Measurements from ENCODE around the gene SAP130. TPM values are rescaled to one million over a fixed set of nuclear protein-coding genes. Genes with fewer than 3 reads are reported as not detected.

Gene SAP130
- polyA plus RNA-seq, 1 of the 3 experiments (the other 2 are of a cell fraction): 19.0 TPM

DNA sequence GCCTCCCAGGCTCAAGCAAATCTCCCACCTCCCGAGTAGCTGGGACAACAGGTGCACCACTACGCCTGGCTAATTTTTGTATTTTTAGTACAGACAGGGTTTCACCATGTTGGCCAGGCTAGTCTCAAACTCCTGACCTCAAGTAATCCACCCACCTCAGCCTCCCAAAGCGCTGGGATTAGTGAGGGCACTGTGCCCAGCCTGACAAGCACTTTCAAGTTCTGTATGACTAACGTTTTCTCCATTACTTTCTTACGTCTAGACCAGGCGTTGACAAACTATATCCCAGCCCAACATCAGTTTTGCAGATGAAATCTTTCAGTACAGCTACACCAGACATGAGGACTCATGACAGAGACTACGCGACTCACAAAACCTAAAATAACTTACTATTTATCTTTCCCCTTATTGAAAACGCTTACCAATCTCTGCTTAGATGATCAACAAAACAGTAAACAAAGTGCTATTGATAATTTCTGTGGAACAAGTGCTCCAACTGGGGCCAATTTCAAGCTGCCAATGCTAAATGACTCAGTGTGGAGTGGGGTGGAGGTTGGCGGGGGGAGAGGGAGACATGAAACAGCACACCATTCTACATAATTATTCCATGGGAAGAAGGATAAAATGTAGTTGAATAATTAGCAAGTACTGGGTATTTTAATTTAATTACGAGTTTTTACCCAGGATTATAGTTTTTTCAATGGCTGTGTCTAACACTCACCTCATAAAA lies 59.1 kb downstream of the SAP130 start:
- Histone ChIP-seq H3F3A (replicated peaks; ENCODE audit: insufficient read depth) (peaks cover 3% of the 10 kb centered on the region), H3K9ac (no peak overlapping the region), H3K4me2 (no peak overlapping the region), H3K4me3 (ENCODE audit: low read depth in 2 of 2, low read length in 1 of 2) (no peak overlapping the region), H3K9me2 (no peaks in the 10 kb centered on the region), H3K27ac (ENCODE audit: low read depth in 2 of 2, low read length in 1 of 2) (no peak overlapping the region), H3K9me3 (no peaks in the 10 kb centered on the region), H2AFZ (ENCODE audit: low read depth) (no peak overlapping the region), H3K79me2 (ENCODE audit: insufficient read depth) (no peaks in the 10 kb centered on the region), H3K27me3 (ENCODE audit: insufficient read depth) (no peaks in the 10 kb centered on the region), H4K20me1 (ENCODE audit: insufficient read depth) (no peaks in the 10 kb centered on the region), H3K36me3 (replicated peaks in 1 of 2; ENCODE audit: control insufficient read depth in 1 of 2, insufficient read depth in 2 of 2, low read length in 1 of 2) (peaks cover 13 to 24% of the 10 kb centered on the region in 2 experiments), H3K4me1 (ENCODE audit: control insufficient read depth in 1 of 2, insufficient read depth in 2 of 2, low read depth in 1 of 2, low read length in 1 of 2) (no peaks in the 10 kb centered on the region)
- POLR2A ChIA-PET: no interaction called here
- no peak for TF ChIP-seq YY1 (IDR thresholded peaks at IDR 0.05; ENCODE audit: low read depth)
- no peak for TF ChIP-seq RAD21 (IDR thresholded peaks at IDR 0.05; ENCODE audit: low read length)
- TF ChIP-seq CHD2 (IDR thresholded peaks at IDR 0.05; ENCODE audit: low read length, partially characterized antibody): no peak
- TF ChIP-seq JUND (IDR thresholded peaks at IDR 0.05): no peak
- TF ChIP-seq EP300 (IDR thresholded peaks at IDR 0.05; ENCODE audit: borderline replicate concordance in 1 of 2, low read depth in 1 of 2, low read length in 1 of 2): no peak
- 95% methylated on average over 10 of the region's 11 CpGs for WGBS (ENCODE audit: low lambda C conversion rate)
- no peak for DNase-seq
- CTCF ChIA-PET: no interaction called here

DNA sequence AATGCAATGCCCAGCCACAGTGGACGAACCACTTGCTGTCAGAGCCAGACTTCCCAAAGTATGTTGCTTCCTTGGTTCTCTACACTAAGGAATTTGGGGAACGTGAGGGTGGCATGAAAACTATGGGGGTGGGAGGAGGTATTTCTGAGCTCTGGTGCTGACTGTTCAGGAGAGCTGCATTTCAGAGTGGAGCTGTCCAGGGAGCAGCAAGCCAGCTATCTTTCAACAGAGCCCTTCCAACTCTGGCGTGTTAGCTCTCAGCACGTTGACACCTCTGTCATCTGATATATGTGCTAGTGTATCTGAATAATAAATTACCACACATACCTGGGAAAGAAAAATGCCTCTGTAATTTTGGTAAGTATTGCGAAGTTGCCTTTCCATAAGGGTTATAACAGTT lies 66.1 kb downstream of the SAP130 start:
- Histone ChIP-seq H4K20me1 (ENCODE audit: insufficient read depth) (no peaks in the 10 kb centered on the region), H3K4me3 (ENCODE audit: low read depth in 2 of 2, low read length in 1 of 2) (no peak overlapping the region)

More for the DNA sequence above, 66.1 kb downstream of the SAP130 start:
- no peak overlapping the region for H3K27ac ChIP-seq (ENCODE audit: low read depth in 2 of 2, low read length in 1 of 2)
- WGBS (ENCODE audit: low lambda C conversion rate): 97% methylated on average over 4 of the region's 5 CpGs
- no peak for DNase-seq
- H3K27me3 ChIP-seq (ENCODE audit: insufficient read depth): no peaks in the 10 kb centered on the region
- H3F3A ChIP-seq (replicated peaks; ENCODE audit: insufficient read depth): no peaks in the 10 kb centered on the region
- CTCF ChIA-PET: no interaction called here
- no peaks in the 10 kb centered on the region for H3K9me3 ChIP-seq
- POLR2A ChIA-PET: no interaction called here
- H3K79me2 ChIP-seq (ENCODE audit: insufficient read depth): no peaks in the 10 kb centered on the region
- no peak overlapping the region for H3K4me2 ChIP-seq
- no peak for TF ChIP-seq NRF1 (IDR thresholded peaks at IDR 0.05; ENCODE audit: low read depth, low read length)
- TF ChIP-seq, protein P1, sequence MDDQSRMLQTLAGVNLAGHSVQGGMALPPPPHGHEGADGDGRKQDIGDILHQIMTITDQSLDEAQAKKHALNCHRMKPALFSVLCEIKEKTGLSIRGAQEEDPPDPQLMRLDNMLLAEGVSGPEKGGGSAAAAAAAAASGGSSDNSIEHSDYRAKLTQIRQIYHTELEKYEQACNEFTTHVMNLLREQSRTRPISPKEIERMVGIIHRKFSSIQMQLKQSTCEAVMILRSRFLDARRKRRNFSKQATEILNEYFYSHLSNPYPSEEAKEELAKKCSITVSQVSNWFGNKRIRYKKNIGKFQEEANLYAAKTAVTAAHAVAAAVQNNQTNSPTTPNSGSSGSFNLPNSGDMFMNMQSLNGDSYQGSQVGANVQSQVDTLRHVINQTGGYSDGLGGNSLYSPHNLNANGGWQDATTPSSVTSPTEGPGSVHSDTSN (IDR thresholded peaks at IDR 0.05): no peak
- TF ChIP-seq GABPA (IDR thresholded peaks at IDR 0.05; ENCODE audit: low read depth): no peak
- no peak for TF ChIP-seq MXI1 (IDR thresholded peaks at IDR 0.05; ENCODE audit: low read depth, low read length)
- no peak for TF ChIP-seq RAD21 (IDR thresholded peaks at IDR 0.05; ENCODE audit: low read length)
- no peak for TF ChIP-seq RCOR1 (IDR thresholded peaks at IDR 0.05; ENCODE audit: low read length)
- TF ChIP-seq EP300 (IDR thresholded peaks at IDR 0.05; ENCODE audit: borderline replicate concordance in 1 of 2, low read depth in 1 of 2, low read length in 1 of 2): no peak
- TF ChIP-seq, protein P2, sequence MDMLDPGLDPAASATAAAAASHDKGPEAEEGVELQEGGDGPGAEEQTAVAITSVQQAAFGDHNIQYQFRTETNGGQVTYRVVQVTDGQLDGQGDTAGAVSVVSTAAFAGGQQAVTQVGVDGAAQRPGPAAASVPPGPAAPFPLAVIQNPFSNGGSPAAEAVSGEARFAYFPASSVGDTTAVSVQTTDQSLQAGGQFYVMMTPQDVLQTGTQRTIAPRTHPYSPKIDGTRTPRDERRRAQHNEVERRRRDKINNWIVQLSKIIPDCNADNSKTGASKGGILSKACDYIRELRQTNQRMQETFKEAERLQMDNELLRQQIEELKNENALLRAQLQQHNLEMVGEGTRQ (IDR thresholded peaks at IDR 0.05; ENCODE audit: borderline replicate concordance, low read depth, low read length): no peak
- TF ChIP-seq RXRA (IDR thresholded peaks at IDR 0.05; ENCODE audit: borderline replicate concordance, low read depth): no peak
- TF ChIP-seq YY1 (IDR thresholded peaks at IDR 0.05; ENCODE audit: low read depth): no peak
- no peak for TF ChIP-seq POLR2AphosphoS5 (IDR thresholded peaks at IDR 0.05; ENCODE audit: low read depth, low read length)
- TF ChIP-seq FOXJ3 (CRISPR knock-in tag; IDR thresholded peaks at IDR 0.05): no peak
- no peak for TF ChIP-seq TAF1 (IDR thresholded peaks at IDR 0.05; ENCODE audit: borderline replicate concordance, low read depth, low read length)
- no peak for TF ChIP-seq JUND (IDR thresholded peaks at IDR 0.05)
- TF ChIP-seq, protein P3, sequence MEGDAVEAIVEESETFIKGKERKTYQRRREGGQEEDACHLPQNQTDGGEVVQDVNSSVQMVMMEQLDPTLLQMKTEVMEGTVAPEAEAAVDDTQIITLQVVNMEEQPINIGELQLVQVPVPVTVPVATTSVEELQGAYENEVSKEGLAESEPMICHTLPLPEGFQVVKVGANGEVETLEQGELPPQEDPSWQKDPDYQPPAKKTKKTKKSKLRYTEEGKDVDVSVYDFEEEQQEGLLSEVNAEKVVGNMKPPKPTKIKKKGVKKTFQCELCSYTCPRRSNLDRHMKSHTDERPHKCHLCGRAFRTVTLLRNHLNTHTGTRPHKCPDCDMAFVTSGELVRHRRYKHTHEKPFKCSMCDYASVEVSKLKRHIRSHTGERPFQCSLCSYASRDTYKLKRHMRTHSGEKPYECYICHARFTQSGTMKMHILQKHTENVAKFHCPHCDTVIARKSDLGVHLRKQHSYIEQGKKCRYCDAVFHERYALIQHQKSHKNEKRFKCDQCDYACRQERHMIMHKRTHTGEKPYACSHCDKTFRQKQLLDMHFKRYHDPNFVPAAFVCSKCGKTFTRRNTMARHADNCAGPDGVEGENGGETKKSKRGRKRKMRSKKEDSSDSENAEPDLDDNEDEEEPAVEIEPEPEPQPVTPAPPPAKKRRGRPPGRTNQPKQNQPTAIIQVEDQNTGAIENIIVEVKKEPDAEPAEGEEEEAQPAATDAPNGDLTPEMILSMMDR (IDR thresholded peaks at IDR 0.05): no peak
- TF ChIP-seq RFX5 (IDR thresholded peaks at IDR 0.05; ENCODE audit: low read length): no peak
- TF ChIP-seq EZH2phosphoT487 (IDR thresholded peaks at IDR 0.05; ENCODE audit: borderline replicate concordance, low read depth): no peak
- no peak for TF ChIP-seq SIN3A (IDR thresholded peaks at IDR 0.05; ENCODE audit: borderline replicate concordance, low read depth, low read length)
- H2AFZ ChIP-seq (ENCODE audit: low read depth): no peak overlapping the region
- H3K4me1 ChIP-seq (ENCODE audit: control insufficient read depth in 1 of 2, insufficient read depth in 2 of 2, low read depth in 1 of 2, low read length in 1 of 2): no peaks in the 10 kb centered on the region
- H3K9ac ChIP-seq: no peak overlapping the region
- H3K36me3 ChIP-seq (replicated peaks in 1 of 2; ENCODE audit: control insufficient read depth in 1 of 2, insufficient read depth in 2 of 2, low read length in 1 of 2): peaks cover 8 to 44% of the 10 kb centered on the region in 2 experiments
- H3K9me2 ChIP-seq: no peaks in the 10 kb centered on the region
